ENCODE measurements around the gene SCYL2.

GRCh38 chr12:100295764-100296555, 29.0 kb downstream of the SCYL2 start:
- TF ChIP-seq CTCF (IDR thresholded peaks at IDR 0.05; ENCODE audit: insufficient read depth, low read depth, low read length): no peak
- TF ChIP-seq EZH2 (IDR thresholded peaks at IDR 0.05; ENCODE audit: insufficient read depth, low read length): no peak

Measured in astrocyte (in vitro differentiated cells and primary cell).